GM21526 (cell line): ENCODE data around the gene SBNO2.
"Not testable (repeated sequence)": the region's sequence is repeated elsewhere in the genome, so short reads cannot be mapped to it uniquely, and the experiment has no call there.

ENCODE experiments used
- ATAC-seq: cut with Tn5 transposase; IDR thresholded peaks from one replicate; pipeline ENCODE4 v1.9.1; 2021; ENCODE audit warnings: moderate library complexity; ENCODE audit not compliant: unreplicated experiment, low FRiP score

SBNO2 gene

DNA sequence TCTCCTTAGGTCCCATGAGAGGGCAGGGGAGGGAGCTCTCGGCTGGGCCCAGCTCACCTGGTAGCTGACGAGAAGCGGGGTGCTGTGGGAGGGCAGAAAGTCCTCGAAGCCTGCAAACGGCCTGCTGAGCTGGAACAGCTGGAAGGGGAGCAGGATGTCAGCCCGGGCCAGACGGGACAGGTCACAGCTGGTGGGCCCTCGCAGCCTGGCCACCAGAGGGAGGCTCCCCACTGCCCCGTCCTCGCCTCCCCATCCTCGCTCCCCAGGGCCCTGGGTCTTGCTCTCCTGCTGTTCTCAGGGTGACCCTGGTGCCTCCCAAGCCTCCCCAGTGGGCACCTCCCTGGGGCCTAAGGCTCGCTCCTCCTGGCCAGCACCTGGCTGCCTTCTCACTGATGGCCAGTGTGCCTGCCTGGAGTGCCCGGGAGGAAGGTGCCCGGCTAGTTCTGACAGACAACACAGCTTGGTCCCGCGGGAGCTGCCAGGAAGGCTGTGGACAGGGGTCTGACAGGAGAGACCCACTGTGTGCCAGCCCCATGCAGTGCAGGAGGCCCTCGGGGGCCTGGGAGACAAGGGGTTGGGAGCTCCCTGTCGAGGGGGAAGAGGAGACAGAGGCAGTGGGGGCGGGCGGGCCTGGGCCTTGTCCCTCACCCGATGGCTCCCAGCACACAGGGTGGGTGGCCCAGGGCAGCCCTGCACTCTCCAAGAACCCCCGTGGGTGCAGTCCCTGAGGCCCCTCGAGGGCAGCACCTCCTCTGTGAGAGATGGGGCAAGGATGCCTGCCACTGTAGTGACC is 50.0 kb downstream of the SBNO2 start:
- no peak for ATAC-seq

DNA sequence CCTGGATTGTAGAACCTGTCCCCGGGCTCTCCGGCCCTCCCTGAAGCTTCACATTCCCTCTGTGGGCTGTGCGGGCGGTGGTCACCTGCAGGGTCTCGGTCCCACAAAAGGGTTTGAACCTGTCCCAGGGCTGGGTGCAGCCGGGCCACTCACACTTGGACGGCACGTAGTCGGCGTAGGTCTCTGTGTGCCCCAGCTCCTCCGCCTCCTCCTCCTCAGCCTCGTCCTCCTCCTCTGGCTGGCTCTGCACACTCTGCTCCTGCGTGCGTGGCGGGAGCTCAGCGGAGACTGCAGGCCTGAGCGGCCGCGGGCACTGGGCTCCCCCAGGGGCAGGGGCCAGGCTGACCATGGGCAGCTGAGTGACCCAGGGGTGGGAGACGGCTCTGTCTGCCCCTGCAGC is 50.7 kb downstream of the SBNO2 start:
- no peak for ATAC-seq

DNA sequence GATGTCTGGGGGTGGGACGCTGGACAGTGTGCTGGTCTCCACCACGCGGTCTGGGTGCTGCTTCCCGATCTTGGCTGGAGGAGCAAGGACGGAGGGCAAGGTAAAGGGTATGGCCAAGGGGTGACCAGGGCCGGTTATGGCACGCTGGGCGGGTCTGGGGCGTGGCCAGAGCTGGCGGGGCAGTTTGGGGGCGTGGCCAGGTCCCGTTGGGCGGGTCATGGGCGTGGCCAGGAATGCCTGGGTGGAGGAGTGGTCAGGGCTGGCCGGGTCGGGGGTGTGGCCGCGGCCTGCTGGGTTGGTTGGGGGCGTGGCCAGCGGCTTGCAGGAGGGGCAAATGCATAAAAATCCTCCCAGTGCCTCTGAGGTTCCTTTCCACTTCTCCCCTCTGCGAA is 51.1 kb downstream of the SBNO2 start:
- ATAC-seq = no peak

DNA sequence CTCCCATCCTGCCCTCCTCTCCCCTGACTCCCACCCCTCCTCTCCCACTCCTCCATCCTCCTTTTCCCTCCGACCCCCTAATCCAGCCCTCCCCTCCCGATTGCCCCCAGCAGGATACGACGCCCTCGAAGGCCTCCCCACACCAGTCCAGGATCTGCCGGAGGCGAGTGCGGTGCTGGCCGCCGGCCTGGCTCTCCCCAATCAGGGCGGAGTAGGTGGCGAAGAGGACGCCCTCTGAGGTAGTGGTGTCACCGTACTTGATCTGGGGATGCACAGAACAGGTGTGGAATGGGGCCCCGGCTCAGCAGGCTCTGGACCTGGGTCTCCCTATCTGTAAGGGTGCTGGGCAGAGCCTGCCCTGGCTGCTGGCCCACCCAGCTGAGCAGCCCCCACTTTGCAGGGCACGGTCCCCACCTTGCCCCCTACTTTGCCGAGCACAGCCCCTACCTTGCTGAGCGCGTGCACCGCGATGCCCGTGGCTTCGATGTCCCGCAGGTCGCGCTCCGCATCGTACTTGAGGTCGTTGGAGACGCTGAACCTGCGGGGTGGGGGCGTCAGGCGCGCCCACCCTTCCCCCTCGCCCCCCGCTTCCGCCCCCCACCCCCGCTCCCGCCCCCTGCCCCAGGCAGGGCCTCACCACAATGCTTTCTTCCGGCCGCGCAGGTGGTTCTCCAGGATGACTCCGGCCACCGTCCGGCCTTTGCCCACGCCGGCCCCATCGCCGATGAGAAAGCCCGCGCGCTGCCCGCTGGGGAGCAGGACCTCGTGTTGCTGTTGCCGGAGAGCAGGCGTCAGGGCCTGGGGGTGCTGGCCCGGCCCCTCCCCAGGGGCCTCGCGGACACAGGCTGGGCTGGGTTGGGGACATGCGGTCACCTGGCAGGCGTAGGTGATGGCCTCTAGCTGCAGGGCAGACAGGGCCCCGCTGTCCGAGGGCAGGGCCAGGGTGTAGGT is 51.8 kb downstream of the SBNO2 start:
- ATAC-seq = no peak

DNA sequence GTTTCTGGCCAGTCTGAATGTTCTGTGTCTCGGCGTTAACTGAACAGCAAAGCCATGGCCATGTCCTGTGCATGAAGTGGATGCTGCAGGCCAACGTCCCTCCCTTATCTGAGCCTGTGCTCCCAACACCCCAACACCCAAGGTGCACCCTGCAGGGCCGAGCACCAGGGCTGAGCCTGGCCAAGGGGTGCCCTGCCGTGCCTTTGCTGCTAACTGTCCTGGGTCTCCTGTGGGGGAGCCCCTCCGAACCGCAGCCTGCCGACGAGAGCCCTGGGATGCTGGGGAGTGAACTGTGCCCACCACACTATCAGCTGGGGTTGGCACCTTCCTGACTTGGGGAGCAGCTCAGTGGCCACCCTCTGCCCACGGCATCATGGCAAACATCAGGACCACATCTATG is 52.7 kb downstream of the SBNO2 start:
- no peak for ATAC-seq

DNA sequence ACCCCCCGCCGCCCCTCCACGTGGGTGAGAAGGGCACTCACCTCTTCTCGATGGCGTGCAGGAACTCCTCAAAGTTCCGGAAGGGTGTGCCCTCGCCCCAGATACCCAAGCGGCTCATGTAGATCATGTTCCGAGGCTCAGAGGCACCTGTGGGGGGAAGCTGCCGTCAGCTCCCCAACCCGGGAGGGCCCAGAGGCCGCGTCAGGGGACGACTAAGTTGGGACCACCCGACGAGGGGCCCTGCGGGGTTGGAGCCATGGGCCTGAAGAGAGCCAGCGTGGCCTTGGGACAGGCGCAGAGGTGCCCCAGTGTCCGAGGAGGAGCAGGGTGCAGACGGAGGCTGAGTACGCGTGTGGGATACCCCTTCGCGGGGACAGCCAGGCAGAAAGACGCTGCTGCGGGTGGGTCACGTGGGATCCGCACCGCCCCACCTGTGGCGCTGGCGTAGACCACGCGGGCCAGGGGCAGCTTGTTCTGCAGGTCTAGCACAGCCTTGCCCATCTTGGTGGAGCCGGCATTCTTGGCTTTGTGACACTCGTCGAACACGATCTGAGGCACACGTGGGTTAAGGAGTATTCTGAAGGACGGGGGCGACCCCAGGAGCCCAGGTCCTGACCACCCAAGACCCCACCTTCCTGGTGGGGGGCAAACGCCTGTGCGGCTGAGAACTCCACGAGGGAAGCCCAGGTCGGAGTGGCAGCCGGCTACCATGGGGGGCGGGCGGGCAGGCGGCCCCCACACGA is 54.4 kb downstream of the SBNO2 start:
- ATAC-seq = no peak

DNA sequence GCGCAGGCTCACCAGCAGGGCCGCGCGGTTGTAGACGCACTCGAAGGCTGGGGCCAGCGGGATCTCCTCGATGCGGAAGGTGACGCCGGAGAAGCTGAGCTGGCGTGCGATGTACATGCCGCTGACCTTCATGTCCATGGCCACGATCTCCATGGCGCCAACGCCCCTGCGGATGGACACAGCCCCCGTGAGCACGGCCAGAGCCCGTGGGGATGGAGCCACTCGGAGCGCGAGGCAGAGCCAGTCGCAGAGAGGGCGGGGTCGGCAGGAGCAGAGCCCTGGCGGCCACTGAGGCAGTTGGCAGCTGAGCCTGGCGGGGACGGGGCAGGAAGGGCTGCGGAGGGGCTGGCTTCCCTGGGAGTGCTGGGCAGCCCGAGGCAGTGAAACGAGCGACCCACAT is 55.1 kb downstream of the SBNO2 start:
- ATAC-seq = no peak

DNA sequence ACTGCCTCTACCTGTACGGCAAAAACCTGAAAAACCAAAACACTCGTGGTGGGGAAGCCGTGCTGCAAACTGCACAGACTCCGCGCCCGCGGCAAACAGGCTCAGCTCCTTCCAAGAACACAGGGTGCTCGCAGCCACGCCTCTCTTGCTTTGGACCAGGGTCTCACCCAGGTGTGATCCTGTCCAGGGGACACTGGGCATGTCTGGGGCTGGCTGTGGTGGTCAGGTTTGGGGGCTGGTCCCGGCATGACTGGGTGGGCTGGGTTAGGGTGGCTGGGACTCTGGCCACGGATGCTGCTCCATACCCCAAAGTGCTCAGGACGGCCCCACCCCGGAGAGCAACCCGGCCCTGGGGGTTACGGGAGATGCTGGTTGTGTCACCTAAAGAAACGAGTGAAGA is 56.4 kb downstream of the SBNO2 start:
- no peak for ATAC-seq

DNA sequence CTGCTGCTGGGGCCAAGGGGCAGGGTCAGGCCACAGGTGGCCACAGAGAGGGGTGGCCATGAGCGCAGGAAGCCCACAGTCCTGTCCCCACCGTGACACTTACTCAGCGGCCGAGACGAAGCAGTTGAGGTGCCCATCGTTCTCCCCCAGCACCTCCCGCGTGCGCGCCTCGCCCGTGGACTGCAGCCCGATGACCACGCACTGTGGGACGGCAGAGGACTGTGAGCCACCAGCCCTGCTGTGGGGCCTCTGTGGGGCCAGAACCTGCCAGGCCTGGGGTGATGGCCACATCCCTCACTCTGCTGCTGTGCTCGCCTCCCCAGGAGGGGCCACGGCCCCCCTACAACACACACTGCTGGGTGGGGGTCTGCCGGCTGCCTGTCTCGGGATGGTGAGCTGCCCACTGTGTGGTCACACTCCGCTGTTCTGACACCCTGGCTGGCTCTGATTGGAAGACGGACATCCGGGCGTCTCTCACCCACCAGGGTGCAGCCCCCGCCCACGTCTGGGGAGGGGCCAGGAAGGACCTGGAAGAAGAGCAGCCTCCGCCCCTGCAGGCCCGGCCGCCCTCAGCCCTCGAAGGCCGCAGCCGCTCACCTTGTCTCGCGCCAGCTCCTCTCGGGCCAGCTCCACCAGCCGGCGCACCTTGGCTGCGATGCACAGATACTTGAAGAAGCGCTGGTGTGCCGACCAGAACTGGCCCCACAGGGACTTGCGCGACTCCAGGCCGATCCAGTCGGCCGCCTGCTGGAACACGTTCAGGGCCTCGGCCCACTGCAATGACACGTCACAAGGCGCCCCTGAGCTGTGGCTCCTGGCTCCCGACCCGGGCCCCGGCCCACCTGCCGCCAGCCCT is 57.1 kb downstream of the SBNO2 start:
- ATAC-seq = no peak

DNA sequence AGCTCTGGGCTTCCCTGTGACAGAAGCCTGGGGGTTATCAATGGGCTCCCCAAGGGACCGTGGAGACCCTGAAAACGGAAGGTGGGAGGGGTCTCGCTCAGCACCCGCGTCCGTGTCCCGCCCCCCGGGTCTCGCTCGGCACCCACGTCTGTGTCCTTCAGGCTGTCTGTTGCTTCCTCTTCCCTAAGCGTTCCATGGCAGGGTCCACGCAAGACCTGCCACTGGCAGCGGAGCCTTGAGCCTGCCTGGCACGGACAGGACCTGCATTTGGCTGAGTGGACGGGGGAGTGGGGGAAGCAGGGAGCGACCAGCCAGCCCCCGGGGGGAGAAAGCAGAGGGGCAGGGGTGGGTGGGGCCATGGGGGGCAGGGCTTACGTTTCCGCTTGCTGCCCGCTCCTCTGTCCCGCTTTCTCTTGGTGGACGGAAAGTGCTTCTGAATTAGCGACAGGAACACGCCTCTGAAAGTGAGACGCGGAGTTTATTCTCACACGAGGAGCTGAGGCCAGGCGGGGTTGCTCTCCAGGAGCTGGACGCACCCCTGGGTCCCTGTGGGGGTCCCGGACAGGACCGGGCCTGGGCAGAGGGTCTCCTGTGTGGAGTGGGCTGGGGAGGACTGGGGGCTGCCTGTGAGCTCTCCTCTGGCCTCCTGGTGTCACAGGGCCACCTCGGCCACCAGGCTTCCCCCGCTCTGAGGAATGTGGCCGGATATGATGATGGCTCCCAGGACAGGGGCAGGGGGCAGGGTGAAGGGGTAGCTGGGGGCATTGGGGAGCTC is 58.2 kb downstream of the SBNO2 start:
- no peak for ATAC-seq

DNA sequence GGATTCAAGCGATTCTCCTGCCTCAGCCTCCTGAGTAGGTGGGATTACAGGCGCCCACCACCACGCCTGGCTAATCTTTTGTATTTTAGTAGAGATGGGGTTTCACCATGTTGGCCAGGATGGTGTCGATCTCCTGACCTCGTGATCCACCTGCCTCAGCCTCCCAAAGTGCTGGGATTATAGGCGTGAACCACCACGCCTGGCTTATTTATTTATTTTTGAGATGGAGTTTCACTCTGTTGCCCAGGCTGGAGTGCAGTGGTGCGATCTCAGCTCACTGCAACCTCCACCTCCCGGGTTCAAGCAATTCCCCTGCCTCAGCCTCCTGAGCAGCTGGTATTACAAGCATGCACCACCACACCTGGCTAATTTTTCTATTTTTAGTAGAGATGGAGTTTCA is 59.3 kb downstream of the SBNO2 start:
- not testable (repeated sequence) for ATAC-seq

DNA sequence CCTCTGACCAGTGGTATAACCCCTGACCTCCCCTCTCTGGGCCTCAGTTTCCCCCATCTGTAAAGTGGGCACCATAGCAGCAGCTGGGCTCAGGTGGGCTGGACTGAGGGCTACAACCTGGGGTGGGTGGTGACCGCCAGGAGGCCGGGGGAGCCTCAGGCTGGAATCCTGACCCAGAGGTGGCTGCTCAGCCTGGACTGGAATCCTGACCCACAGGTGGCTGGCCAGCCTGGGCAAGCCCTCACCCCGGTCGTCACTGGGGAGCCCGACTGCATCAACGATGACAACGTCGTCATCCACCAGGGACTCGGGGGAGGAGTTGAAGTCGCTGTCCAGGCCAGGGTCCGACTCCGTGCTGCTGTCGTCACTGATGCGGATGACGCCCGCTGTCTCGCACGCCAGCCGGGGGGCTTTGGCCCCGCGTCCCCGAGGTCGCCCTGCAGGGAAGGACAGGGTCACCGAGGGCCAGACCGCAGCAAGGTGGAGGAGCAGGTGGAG is 60.0 kb downstream of the SBNO2 start:
- no peak for ATAC-seq

DNA sequence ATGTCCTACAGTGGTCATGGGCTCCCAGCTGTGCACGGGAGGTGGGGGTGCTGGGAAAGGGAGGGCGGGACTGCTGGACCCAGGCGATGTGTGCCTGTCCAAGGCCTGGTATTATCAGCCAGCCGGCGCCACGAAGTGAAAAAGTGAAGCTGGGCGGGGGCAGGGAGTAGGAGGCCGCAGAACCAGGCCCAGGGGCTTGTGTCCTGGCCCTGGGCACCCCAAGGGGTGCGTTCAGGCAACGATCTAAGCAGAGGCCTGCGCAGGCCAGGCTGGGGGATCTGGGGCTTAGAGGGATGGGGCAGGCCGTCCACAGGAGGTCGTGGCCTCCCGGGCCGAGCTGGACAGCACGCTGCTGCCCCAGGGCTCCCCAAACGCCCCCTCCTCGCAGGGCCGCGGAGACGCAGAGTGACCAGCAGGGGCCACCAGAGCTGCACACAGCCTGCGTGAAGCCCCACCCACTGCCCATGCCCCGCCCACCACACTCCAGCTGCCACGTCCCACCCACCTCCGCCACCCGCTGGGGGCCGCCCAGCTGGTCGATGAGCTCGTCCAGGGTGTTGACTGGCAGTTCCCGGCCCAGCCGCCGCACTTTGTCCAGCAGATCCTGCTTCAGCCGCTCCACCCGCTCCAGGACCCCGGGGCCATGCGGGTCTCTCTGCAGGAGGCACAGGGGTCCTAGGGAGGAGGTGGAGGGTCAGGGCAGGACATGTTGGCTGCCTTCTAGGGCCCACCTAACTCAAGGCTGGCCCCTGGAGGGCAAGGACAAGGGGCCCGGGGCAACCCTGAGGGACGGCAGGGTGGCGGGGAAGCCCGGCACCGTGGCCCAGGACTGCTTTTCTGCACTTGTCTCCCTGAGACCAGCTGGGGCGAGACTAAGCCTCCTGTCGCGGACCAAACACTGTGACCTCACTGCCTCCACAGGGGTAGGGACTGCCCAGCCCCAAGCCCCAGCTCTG is 60.8 kb downstream of the SBNO2 start:
- ATAC-seq = no peak

DNA sequence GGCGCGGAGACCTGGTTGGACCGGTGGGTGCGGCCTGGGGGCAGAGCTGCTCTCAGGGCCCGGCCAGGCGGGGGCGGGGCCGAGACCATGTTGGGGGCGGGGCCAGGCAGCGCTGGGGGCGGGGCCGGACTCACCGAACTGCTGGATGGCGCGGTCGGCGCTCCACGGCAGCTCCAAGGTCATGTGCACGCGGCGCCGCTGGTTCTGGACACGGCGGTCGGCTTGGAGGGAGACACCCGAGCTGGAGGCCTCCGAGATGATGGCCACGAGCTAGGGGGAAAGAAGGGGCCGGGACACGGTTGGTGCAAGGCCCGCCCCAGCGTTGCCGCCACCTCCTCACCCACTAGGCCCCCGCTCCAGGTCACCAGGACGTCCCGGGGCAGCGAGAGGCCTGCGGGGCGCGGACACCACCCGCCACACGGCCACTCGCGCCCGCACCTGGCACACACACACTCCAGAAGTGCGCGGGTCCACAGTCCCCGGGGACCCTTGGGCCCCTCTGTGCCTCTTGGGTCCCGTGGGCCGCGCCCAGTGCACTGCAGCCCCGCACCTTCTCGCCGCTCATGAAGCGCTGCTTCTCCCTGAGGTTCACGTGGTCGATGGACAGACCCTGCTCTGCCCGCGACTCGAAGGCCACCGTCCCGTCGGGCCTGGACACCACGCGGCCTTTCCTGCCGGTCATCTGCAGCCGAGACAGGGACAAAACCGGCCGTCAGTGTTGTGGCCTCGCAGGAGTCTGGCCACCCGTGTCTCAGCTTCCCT is 61.6 kb downstream of the SBNO2 start:
- ATAC-seq = no peak

DNA sequence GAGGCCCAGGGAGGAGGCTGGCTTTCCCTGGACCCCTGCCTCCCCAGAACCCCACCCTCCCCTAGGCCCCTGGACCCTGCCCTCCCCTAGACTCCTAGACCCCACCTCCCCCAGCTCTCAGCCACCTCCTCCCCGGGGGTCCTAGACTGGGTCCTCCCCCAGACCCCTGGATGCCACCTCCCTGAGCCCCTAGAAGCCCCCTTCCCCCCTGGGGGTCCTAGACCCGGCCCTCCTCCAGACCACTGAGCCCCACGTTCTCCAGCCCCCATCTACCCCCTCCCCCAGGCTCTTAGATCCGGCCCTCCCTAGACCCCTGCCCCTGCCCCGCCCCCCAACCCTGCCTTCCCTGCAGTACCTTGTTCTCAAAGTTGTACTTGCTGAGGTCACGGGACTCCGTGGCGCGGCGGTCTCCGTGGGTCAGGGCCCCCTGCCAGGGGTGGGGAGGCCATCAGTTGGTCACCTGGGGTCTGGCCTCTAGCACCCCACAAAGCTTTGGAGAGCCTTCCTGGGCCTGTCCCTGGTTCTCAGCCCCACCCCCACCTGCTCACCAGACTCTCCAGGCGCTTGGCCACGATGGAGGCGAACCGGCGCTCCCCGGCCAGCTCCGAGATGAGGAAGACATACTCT is 62.3 kb downstream of the SBNO2 start:
- no peak for ATAC-seq

DNA sequence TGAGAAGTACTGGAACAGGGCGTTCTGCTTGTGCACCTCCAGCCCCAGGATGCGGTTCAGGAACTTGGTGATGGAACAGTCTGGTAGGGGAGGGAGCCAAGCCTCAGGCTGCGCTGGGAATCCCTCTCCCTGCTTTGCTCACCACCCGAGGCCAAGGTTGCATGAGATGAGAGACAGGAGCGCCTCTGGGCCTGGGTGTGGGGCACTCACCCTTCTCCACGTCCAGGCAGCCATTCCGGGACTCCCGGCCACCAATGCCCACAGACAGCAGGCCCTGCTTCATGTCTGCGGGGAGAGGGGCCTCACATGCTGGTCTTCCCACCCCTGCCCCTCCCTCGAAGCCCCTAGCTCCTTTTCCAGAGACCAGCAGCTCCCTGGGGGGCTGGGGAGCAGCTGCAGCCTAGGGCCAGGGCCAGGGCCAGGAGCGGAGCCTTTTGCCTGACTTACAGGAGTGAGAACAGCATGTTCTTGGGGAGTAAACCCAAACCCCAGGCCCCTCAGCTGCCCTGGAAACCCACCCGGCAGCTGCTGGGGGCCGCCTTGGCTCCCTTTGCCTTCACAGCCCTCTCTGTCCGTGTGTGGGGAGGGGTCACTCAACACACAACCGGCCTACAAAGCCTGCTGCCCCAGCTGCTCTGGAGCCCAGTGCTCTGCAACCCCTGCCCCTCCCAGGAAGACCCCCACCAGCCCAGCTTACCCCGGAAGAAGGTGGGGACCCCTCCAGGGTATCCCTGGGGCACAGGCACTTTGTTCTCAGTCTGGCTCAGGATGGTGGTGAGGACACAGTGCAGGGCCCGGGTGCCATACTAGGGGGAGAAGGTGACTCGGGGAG is 63.0 kb downstream of the SBNO2 start:
- no peak for ATAC-seq
